Ishikawa (cell line): ENCODE data around the gene C3orf52.

Source experiments
- CEBPB ChIP-seq: IDR thresholded peaks from 2 replicates; pipeline ENCODE4 v1.6.1; 2012
- CREB1 ChIP-seq: IDR thresholded peaks from 2 replicates; pipeline ENCODE4 v1.6.1; 2012; ENCODE audit warnings: low read depth
- EGR1 ChIP-seq: IDR thresholded peaks from 2 replicates; pipeline ENCODE4 v1.6.1; 2012
- EP300 ChIP-seq: IDR thresholded peaks from 2 replicates; pipeline ENCODE4 v1.6.1; 2012; ENCODE audit warnings: borderline replicate concordance
- FOXM1 ChIP-seq: IDR thresholded peaks from 2 replicates; pipeline ENCODE4 v1.6.1; 2012; ENCODE audit warnings: low read depth, borderline replicate concordance
- NFIC ChIP-seq: IDR thresholded peaks from 2 replicates; pipeline ENCODE4 v1.6.1; 2012
- RAD21 ChIP-seq: IDR thresholded peaks from 2 replicates; pipeline ENCODE4 v1.6.1; 2012; ENCODE audit warnings: low read depth
- REST ChIP-seq: IDR thresholded peaks from 2 replicates; pipeline ENCODE4 v1.6.1; 2012; ENCODE audit warnings: low read depth, mild to moderate bottlenecking
- TAF1 ChIP-seq: IDR thresholded peaks from 2 replicates; pipeline ENCODE4 v1.6.1; 2012; ENCODE audit warnings: low read depth, mild to moderate bottlenecking
- TCF12 ChIP-seq: IDR thresholded peaks from 2 replicates; pipeline ENCODE4 v1.6.1; 2012; ENCODE audit warnings: low read depth
- TEAD4 ChIP-seq: IDR thresholded peaks from 2 replicates; pipeline ENCODE4 v1.6.1; 2012
- USF1 ChIP-seq: IDR thresholded peaks from 2 replicates; pipeline ENCODE4 v1.6.1; 2012
- YY1 ChIP-seq: IDR thresholded peaks from 2 replicates; pipeline ENCODE4 v1.6.1; 2012; ENCODE audit warnings: low read depth
- ZBTB7A ChIP-seq: IDR thresholded peaks from 2 replicates; pipeline ENCODE4 v1.6.1; 2012; ENCODE audit warnings: low read depth
- TF ChIP-seq, protein P1 (sequence below): IDR thresholded peaks from 2 replicates; pipeline ENCODE4 v1.6.1; 2012

The C3orf52 gene

GRCh38 chr3:112129925-112130637 lies 43.9 kb downstream of the C3orf52 start:
- TF ChIP-seq TEAD4 = no peak
- TF ChIP-seq CREB1 = no peak
- no peak for TF ChIP-seq RAD21
- TF ChIP-seq USF1 = no peak
- TF ChIP-seq NFIC = no peak
- no peak for TF ChIP-seq EGR1
- no peak for TF ChIP-seq CEBPB
- no peak for TF ChIP-seq YY1
- TF ChIP-seq, protein P1, sequence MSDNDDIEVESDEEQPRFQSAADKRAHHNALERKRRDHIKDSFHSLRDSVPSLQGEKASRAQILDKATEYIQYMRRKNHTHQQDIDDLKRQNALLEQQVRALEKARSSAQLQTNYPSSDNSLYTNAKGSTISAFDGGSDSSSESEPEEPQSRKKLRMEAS = no peak
- no peak for TF ChIP-seq FOXM1
- no peak for TF ChIP-seq REST
- no peak for TF ChIP-seq ZBTB7A
- TF ChIP-seq EP300 = no peak
- no peak for TF ChIP-seq TCF12
- TF ChIP-seq TAF1 = no peak

DNA sequence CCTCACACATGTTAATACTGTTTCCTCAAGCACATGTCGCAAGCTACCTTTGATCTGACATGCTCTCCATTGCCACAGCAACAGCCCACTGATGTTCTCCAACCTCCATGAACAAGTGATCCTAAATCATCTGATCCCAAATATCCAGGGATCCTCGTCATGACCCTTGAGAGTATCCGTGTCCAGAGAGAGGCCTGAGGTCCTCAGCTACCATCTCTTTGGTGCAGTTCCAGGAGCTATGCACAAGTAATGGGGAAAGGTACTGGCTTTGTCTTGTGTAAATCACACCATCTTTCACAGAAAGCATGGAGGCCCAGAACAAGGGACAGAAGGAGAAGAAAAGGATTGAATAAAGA lies 44.4 kb downstream of the C3orf52 start:
- TF ChIP-seq FOXM1 (no peak), ZBTB7A (no peak), YY1 (no peak), TCF12 (no peak), TAF1 (no peak), CREB1 (no peak), TEAD4 (no peak), CEBPB (no peak), EGR1 (no peak), EP300 (no peak), USF1 (no peak), RAD21 (no peak), NFIC (no peak), REST (no peak)
- TF ChIP-seq, protein P1 = no peak

DNA sequence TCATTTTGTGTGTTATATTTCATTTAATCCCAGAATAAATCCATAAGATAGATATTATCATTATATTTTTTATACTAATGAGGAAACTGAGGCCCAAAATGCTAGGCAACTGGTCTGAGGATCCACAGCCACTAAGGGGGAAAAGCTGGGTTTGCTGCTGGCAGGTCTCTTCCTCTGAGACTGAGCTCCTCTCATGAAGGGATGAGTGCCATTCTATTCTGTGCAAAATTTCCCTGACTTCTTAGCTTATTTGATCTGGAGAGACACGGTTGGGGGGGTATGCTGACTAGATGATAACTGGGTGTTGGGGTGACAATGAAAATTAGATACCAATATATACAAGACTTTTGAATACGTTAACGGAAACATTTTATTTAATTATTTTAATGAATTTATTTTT lies 44.9 kb downstream of the C3orf52 start:
- TF ChIP-seq EGR1 = no peak
- TF ChIP-seq NFIC = no peak
- TF ChIP-seq EP300 = no peak
- TF ChIP-seq, protein P1 = no peak
- TF ChIP-seq TEAD4 = no peak

GRCh38 chr3:112132088-112132487 lies 45.9 kb downstream of the C3orf52 start:
- TF ChIP-seq USF1 (no peak), YY1 (no peak), NFIC (no peak), REST (no peak), FOXM1 (no peak), RAD21 (no peak), TCF12 (no peak), ZBTB7A (no peak)
